ENCODE results near the gene TOX2.
A peak's percentile ranks its signal among the peaks of the same experiment; 100 is the strongest.

Gene TOX2

DNA sequence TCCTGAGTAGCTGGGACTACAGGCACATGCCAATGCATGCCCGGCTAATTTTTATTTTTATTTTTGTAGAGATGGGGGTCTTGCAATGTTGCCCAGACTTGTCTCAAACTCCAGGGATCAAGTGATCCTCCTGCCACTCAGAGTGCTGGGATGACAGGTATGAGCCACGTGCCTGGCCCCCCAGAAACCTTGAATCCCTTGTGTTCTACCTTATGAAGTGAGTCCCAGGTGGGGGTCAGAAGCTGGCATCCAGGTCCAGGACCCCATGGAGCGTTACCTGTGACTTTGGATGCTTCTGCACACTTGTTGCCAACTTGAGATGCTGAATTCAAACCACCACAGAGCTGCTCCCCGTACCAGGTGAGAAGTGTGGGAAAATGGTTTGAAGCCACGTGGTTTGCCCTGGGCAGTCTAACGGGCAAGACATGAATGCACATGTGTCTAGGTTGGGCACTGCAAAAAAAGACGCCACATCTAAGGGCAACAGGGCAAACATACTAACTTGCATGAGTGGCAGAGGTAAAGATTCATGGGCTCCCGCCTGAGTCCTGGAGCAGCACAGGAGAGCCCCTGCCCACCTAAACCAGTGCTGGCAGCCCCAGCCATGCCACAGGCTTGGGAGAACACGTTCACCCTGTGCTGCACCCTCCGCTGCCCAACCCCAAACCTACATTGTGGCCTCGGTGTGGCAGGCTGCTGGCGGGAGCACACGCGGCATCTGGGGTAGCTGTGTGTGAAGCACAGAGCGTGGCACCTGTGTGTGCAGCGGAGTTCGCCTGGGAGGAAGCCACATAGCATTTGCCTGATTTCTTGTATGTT, 171.2 kb downstream of the TOX2 start:
- no peak for DNase-seq

DNA sequence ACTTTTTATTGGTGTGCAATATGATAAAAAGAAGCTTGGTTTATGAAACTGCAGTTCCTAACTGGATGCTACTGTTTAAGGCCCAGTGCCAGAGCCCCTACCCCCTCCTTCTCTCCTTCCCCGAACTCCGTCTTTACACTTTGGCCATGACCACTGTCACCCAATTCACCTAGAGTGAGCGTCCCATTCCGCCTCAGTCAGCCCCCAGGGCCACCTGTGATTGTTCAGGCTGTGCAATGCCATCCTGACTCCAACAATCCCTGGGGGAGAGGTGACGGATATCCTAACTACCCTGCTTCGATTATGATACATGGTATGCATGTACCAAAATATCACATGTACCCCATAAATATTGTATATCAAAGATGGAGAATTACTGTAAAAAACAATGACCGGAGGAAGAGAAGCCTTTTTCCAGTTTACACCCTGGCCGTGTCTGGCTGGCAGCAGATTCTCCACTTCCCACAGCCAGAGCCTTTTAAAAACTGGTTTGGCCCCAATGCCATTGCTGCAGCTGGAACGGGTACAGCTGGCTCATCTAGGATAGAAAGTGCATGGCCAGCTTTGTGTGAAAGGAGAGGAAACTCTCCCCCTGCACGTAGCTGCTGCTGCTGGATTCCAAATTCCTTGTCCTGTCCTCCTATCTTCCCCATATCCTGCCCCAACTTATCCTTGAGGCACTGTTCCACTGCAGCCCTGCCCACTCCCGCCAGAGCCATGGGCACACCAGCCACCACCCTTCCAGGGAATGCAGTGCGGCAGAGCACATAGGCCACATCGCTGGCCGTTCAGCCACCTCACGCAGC, 172.6 kb downstream of the TOX2 start:
- no peak for DNase-seq

GRCh38 chr20:44087857-44088120, 173.1 kb downstream of the TOX2 start:
- DNase-seq, result no peak

- DNase-seq, result peak; percentile 20
Measured at GRCh38 chr20:44089987-44090674, 175.5 kb downstream of the TOX2 start.

DNA sequence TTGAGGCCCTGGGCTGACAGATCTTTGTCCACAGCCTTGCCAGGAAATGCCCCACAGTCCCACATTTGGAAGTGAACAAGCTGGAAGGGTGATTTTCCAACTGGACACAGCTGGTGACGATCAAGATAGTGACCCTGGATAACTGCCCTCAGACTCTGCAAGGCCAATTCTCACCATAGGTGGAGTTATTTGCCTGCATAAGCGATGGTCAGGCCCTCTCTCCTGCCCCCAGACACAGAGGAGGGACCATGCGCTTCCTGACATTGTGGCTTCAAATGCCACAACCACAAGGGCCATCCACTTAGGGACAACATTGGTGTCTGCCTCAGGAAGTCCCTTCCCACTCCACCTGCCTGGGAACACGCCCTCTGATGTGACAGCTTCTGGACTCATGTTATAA, 176.4 kb downstream of the TOX2 start:
- no peak for DNase-seq

GRCh38 chr20:44092551-44093248, 178.0 kb downstream of the TOX2 start:
- no peak for DNase-seq

GRCh38 chr20:44093249-44093582, 178.6 kb downstream of the TOX2 start:
- no peak for DNase-seq

DNA sequence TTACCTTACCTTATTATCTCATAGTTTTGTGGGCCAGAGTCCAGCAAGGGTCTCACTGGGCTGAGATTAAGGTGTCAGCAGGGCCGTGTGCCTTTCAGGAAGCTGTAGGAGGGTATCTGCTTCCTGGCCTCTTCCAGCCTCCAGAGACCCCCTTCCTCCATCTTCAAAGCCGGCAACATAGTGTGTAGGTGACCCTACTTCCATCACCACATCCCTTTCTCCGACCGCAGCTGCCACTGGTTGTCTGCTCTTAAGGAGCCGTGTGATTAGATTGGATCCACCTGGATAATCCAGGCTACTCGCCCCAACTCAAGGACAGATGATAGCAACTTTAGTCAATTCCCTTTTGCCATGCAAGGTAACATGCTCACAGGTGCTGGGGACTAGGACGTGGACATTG, 181.2 kb downstream of the TOX2 start:
- DNase-seq, result no peak

DNA sequence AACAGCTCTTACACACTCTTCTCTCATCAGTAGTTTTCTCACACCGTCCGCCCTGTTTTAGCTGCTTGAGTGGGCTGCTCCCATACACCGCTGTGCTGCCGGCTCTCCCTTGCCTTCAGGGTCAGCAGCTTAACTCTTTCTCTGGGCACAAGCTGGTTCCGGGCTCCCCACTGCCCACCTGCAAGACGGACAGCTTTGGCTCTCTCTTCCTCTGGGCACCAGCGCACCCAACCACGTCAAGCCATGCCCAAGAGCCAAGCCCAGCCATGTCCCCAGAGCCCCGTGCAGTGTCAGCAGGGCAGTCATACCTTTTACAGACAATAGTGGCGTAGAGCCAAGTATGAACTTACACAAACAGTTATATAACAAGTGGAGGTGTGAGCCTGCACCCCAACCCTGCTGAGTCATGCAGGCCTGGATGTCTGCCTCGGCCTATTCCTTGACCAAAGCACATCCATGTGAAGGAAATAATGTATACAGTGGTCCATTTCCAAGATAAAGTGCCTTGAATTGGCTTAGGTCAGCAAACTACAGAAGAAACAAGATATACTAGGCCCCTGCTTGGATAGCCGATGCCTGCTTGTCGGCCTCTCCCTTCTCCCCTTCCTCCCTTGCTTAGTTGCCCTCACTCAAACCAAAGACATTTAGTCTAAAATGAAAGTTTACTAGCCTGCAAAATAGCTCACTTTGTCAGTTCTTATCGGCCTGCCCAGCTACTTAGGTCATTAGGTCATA, 183.0 kb downstream of the TOX2 start:
- DNase-seq, result no peak

- DNase-seq, result no peak
Measured at GRCh38 chr20:44098256-44098630, 183.6 kb downstream of the TOX2 start.

GRCh38 chr20:44098657-44099056, 184.0 kb downstream of the TOX2 start:
- DNase-seq, result no peak

DNA sequence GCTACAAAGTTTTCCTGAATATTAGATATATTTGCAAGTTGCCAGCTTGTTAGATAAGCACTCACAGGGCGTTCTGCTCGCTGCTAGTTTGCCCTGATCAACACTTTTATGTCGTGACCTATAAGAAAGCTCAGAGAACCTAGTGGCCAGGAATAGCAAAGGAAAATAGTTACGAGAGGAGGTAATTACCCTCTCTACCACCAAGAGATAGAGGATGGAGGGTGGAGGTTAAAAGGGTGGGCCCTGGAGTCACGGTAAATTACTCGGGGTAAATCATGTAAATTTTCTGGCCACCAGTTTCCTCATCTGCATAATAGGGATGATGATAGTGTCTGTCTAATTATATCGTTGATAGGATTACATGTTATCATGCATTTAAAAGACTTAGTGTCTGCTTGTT, 185.2 kb downstream of the TOX2 start:
- no peak for DNase-seq

DNA sequence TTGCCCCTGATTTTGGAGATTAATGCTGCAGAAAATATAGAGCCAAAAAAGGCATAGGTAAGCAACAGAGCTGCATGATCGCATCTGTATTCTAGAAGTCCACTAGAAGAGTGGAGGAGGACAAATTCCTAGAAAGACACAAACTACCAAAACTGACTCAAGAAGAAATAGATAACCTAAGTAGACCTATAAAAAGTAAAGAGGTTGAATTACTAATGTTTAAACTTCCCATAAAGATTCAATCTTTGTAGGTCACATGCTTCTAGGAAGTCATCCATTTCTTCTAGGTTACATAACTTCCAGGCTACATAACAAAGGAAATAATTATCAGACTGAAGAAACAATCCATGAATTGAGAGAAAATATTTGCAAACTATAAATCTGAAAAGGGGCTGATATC, 187.9 kb downstream of the TOX2 start:
- DNase-seq, result no peak

DNA sequence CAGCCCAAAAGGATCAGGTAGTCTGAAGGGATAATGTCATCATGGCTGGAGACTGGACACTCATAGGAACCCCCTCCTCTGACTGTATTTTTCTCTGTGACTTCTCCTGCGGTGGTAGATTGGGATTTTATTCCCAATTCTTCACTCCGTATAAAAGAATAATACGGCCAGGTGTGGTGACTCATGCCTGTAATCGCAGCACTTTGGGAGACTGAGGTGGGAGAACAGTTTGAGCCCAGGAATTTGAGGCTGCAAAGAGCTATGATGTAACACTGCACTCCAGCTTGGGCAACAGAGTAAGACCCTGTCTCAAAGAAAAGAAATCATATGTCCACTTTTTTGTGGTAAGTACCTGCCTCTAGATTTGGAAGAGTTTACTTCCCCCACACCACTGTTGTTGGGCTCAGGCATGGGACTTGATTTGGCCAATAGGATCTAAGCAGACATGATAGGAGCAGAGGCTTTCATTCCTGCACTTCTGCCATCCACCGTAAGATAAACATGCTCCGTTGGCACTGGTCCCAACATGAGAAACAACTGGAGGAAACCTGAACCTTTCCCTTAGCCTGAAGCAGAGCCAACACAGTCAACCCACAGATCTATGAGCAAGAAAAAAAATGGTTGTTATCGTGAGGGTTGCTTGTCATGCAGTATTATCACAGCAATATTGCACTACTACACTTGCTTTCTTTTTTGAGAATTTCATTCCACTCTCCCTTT, 190.3 kb downstream of the TOX2 start:
- DNase-seq, result no peak

DNA sequence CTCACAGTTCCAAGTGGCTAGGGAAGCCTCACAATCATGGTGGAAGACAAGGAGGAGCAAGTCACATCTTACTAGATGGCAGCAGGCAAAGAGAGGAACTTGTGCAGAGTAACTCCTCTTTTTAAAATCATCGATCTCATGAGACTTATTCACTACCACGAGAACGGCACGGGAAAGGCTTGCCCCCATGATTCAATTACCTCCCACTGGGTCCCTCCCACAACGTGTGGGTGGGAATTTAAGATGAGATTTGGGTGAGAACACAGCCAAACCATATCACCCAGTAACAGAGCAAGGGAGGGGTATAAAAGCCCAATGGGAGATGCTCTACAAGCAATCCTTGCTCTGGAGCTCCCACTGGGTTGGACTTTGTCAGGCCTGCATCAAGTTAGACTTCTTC, 192.0 kb downstream of the TOX2 start:
- DNase-seq, result no peak

DNA sequence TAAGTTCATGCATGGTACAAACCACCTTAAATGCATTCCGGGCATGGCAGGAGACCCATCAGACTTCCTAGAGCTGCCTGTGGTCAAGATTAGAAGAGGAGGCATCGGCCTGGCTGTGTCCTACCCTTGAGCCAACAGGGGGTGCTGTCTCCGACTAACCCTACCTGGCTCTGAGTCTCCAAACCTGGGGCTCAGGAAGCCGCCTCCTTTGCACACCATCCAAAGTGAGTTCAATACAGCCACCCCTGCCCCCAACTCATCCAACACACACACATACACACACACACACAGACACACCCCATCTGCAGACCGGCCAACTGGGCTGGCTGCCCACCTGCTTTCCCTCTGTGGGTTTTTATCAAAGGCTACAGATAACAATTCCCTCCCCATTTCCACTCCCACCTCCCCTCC, 195.3 kb downstream of the TOX2 start:
- DNase-seq, result no peak

DNA sequence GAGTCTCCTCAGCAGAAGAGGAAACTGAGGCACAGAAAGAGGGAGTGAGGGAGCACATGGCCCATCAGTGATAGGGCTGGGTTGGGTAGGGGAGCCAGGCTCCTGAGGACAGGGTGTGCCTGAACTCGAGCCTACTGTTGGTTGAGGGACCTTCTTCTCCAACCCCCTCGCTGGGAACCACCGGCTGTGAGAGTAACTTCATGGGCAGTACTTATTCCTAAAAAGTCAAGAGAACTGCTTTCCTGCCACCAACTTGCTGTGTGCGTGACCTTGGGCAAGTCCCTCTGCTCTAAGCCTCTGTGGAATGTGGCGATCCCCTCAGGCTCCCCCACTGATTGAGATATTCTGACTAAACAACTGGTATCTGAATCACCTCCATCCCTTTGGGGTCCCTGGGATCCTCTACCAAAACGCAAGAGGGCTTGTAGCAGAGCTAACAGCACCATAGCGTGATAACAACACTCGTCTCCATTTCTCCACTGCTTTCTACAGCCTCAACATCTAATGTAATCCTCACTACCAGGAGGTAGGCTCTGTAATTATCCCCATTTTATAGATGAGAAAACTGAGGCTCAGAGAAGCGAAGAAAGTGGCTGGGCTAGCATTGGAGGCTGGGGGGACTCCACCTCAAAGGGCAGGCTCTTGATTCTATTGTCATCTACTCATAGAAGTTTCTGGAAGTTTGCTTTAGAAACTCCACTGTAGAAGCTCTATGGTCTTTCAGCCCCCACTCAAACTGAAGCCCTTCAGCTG, 196.3 kb downstream of the TOX2 start:
- no peak for DNase-seq

GRCh38 chr20:44111712-44112335, 197.2 kb downstream of the TOX2 start:
- DNase-seq, result no peak

DNA sequence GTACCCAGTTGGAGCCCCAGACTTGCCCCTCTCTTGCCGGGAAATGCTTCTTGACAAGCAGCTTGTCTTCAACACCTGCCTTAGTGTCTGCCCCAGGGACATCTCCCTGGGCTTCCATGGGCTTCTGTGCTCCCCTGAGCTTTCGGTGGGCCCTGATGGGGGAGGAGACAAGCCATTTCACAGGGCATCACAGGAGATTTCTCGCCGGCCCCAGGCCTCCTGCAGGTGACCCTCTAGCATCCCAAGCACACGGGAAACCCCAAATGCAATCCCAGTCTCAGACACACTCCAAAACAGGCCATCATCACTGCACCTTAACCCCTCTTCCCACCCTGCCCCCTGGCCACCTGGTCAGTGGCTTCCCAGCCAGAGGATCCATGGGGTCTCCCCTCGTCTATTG, 197.8 kb downstream of the TOX2 start:
- no peak for DNase-seq

DNA sequence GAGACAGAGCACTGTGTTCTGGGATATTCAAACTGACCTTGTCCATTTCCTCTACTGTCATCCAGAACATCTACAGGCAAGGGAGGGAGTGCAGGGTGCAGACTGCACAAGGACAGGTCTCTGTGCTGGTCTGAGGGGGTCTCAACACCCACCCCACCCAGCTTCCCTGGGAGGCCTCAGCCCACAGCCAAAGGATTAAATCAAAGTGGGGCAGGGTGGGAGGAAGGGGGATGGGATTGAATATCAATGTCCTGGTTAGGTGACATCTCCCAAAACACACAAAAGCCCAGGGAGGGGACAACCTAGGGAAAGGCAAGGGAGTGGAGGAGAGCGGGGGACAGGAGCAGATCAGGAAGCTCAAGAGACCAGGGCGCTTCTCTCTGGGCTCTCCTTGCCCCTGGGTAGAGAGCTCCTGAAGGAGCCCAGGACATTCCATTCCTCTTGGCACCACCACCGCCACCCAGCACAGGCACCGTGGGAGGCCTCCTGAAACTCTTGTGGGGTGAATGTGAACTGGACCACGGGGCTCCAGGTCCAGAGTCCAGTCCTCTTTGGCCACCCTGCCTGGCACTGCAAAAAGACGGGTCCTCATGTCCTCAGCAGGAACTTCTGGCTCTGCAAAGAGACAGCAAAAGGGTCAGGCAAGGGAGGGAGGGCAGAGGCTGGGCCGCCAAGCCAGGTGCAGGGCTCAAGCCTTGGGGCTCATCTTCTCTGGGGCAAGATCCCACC, 198.4 kb downstream of the TOX2 start:
- no peak for DNase-seq
